SW 1271 (cell line): ENCODE measurements around the gene AKIRIN2.
A peak's percentile ranks its signal among the peaks of the same experiment; 100 is the strongest.

Experiments used
- DNase-seq, 2 experiments: peaks; one replicate each; lab custom pipeline; 2025; lab: John Stamatoyannopoulos, UW

Gene AKIRIN2

GRCh38 chr6:87701676-87702588 lies at the start of gene AKIRIN2:
TSS of gene AKIRIN2 (minus strand) at chr6:87702233. CDS start at chr6:87701684, 549 bp downstream.
- peak; percentile 94 to 97 for DNase-seq

- no peak for DNase-seq
These were observed 45.6 kb upstream of the AKIRIN2 start for GRCh38 chr6:87747646-87748045.

GRCh38 chr6:87745966-87746721 lies 44.1 kb upstream of the AKIRIN2 start:
- DNase-seq = no peak

GRCh38 chr6:87743454-87743853 lies 41.4 kb upstream of the AKIRIN2 start:
- DNase-seq = no peak

- DNase-seq = no peak
These were observed 40.1 kb upstream of the AKIRIN2 start for GRCh38 chr6:87742106-87742505.

- DNase-seq = no peak
These were observed 39.1 kb upstream of the AKIRIN2 start for GRCh38 chr6:87741001-87741650.

- DNase-seq = no peak
These were observed 36.7 kb upstream of the AKIRIN2 start for GRCh38 chr6:87738744-87739143.

- no peak for DNase-seq
These were observed 36.0 kb upstream of the AKIRIN2 start for GRCh38 chr6:87738000-87738399.

GRCh38 chr6:87736809-87737540 lies 34.9 kb upstream of the AKIRIN2 start:
- no peak for DNase-seq

GRCh38 chr6:87731818-87732661 lies 30.0 kb upstream of the AKIRIN2 start:
- peak; percentile 23 to 89 for DNase-seq

- DNase-seq = no peak
These were observed 29.0 kb upstream of the AKIRIN2 start for GRCh38 chr6:87731080-87731479.

GRCh38 chr6:87729965-87730719 lies 28.1 kb upstream of the AKIRIN2 start:
- no peak for DNase-seq

- DNase-seq = no peak
These were observed 26.7 kb upstream of the AKIRIN2 start for GRCh38 chr6:87728706-87729105.

- DNase-seq = no peak
These were observed 23.2 kb upstream of the AKIRIN2 start for GRCh38 chr6:87724983-87725811.

- peak; percentile 72 to 90 for DNase-seq
These were observed 21.4 kb upstream of the AKIRIN2 start for GRCh38 chr6:87723170-87724078.

GRCh38 chr6:87722540-87723169 lies 20.6 kb upstream of the AKIRIN2 start:
- no peak for DNase-seq

GRCh38 chr6:87721311-87721710 lies 19.3 kb upstream of the AKIRIN2 start:
- no peak for DNase-seq
